Endodermal cell (in vitro differentiated cells): ENCODE results near the gene DLST. TPM values are rescaled to one million over a fixed set of nuclear protein-coding genes. Genes with fewer than 3 reads are reported as not detected.

ENCODE experiments used
- DNase-seq: peaks from one replicate; pipeline ENCODE4 v3.0.0-alpha.2; 2017
- H3K27ac ChIP-seq: 2 replicates; pipeline ENCODE4 v1.5.1; 2013; ENCODE audit warnings: mild to moderate bottlenecking, low read depth, low read length, moderate library complexity
- H3K27me3 ChIP-seq: 2 replicates; pipeline ENCODE4 v1.6.1; 2013; ENCODE audit warnings: mild to moderate bottlenecking, low read length, moderate library complexity; ENCODE audit not compliant: insufficient read depth, control insufficient read depth, poor library complexity, severe bottlenecking
- H3K36me3 ChIP-seq: 2 replicates; pipeline ENCODE4 v1.7.0; 2013; ENCODE audit warnings: mild to moderate bottlenecking, low read length, moderate library complexity; ENCODE audit not compliant: control insufficient read depth, insufficient read depth
- H3K4me1 ChIP-seq: one replicate; pipeline ENCODE4 v1.7.0; 2013; ENCODE audit warnings: low read length; ENCODE audit not compliant: control insufficient read depth, insufficient read depth
- H3K4me3 ChIP-seq: 2 replicates; pipeline ENCODE4 v1.5.1; 2013; ENCODE audit warnings: mild to moderate bottlenecking, low read length, moderate library complexity
- H3K9ac ChIP-seq: 2 replicates; pipeline ENCODE4 v1.6.1; 2013; ENCODE audit warnings: mild to moderate bottlenecking, low read length, moderate library complexity; ENCODE audit not compliant: poor library complexity, severe bottlenecking; ENCODE audit errors: extremely low read depth
- H3K9me3 ChIP-seq: 2 replicates; pipeline ENCODE4 v1.6.1; 2013; ENCODE audit warnings: mild to moderate bottlenecking, low read length, moderate library complexity; ENCODE audit not compliant: control insufficient read depth
- H3K27ac Mint-ChIP-seq: 2 replicates; pipeline ENCODE4 v1.8.0; 2020; ENCODE audit warnings: mixed read lengths
- H3K27me3 Mint-ChIP-seq: 2 replicates; pipeline ENCODE4 v1.8.0; 2021; ENCODE audit warnings: mild to moderate bottlenecking, mixed read lengths; ENCODE audit not compliant: insufficient read depth
- H3K36me3 Mint-ChIP-seq: 2 replicates; pipeline ENCODE4 v1.8.0; 2020; ENCODE audit warnings: low read depth, mixed read lengths
- H3K4me1 Mint-ChIP-seq: 2 replicates; pipeline ENCODE4 v1.8.0; 2020; ENCODE audit warnings: mixed read lengths
- H3K4me3 Mint-ChIP-seq: 2 replicates; pipeline ENCODE4 v1.8.0; 2020; ENCODE audit warnings: mild to moderate bottlenecking, moderate library complexity, mixed read lengths
- H3K9me3 Mint-ChIP-seq: 2 replicates; pipeline ENCODE4 v1.8.0; 2020; ENCODE audit warnings: mild to moderate bottlenecking, mixed read lengths
- CTCF ChIP-seq: fragments of 200-600 bp; sonication (generic); conservative IDR thresholded peaks from 2 replicates; pipeline ENCODE4 v1.5.0; 2021; ENCODE audit warnings: antibody characterized with exemption, mild to moderate bottlenecking
- WGBS, 2 experiments: methylation state at CpG; one replicate each; pipeline versions ENCODE4 v1.1.5 to v1.1.7; 2013; ENCODE audit warnings: missing lambda C conversion rate in 2 of 2, mixed read lengths in 1 of 2; ENCODE audit not compliant: insufficient coverage in 1 of 2, insufficient read length in 1 of 2; 5-methylcytosine and 5-hydroxymethylcytosine counted together
- total RNA-seq, 2 donors: library from RNA; stranded (reverse); fragmentation: NEBNext Ultra II Directional in 1 of 2; extraction: Animal tissue kit (Norgen Biotek cat#: 25700) in 1 of 2; gene quantifications; 2 replicates in 1 of 2; 3 replicates in 1 of 2; pipeline ENCODE4 v1.2.1, GENCODE V29; 2021

The DLST gene
- total RNA-seq, 2 donors from 2014 or later: 119 to 126 TPM

- Mint-ChIP-seq H3K9me3 (no peaks in the 10 kb centered on the region), H3K27ac (no peak overlapping the region), H3K4me3 (no peak overlapping the region), H3K36me3 (no peaks in the 10 kb centered on the region), H3K27me3 (peaks cover 14% of the 10 kb centered on the region), H3K4me1 (peaks cover 4% of the 10 kb centered on the region)
- Histone ChIP-seq H3K27ac (no peak overlapping the region), H3K36me3 (no peaks in the 10 kb centered on the region), H3K4me3 (no peak overlapping the region), H3K9me3 (no peaks in the 10 kb centered on the region), H3K27me3 (peaks cover 3% of the 10 kb centered on the region), H3K9ac (no peak overlapping the region), H3K4me1 (peaks cover 3% of the 10 kb centered on the region)
- 78 to 85% methylated on average over 3 to 10 of the region's 10 CpGs for WGBS, 2 experiments
- no peak for DNase-seq
- no peak for TF ChIP-seq CTCF
Observed at GRCh38 chr14:74859757-74860552, 21.8 kb upstream of the DLST start.

GRCh38 chr14:74860899-74861733, 20.6 kb upstream of the DLST start:
- Mint-ChIP-seq H3K36me3 (no peaks in the 10 kb centered on the region), H3K27ac (no peak overlapping the region), H3K9me3 (no peaks in the 10 kb centered on the region), H3K4me1 (no peaks in the 10 kb centered on the region), H3K4me3 (no peak overlapping the region), H3K27me3 (peaks cover 17% of the 10 kb centered on the region)
- no peaks in the 10 kb centered on the region for H3K4me1 ChIP-seq
- H3K4me3 ChIP-seq: no peak overlapping the region
- no peaks in the 10 kb centered on the region for H3K9me3 ChIP-seq
- H3K27ac ChIP-seq: no peak overlapping the region
- TF ChIP-seq CTCF: peak; percentile 92
- no peaks in the 10 kb centered on the region for H3K36me3 ChIP-seq
- 20 to 22% methylated on average over 5 to 7 of the region's 7 CpGs for WGBS, 2 experiments
- H3K27me3 ChIP-seq: peaks cover 6% of the 10 kb centered on the region
- DNase-seq: peak; percentile 98
- H3K9ac ChIP-seq: no peak overlapping the region

- H3K27me3 ChIP-seq: peaks cover 12% of the 10 kb centered on the region
- 90 to 94% methylated on average over 1 to 3 of the region's 3 CpGs for WGBS, 2 experiments
- no peak overlapping the region for H3K4me3 ChIP-seq
- no peak for TF ChIP-seq CTCF
- Mint-ChIP-seq H3K27ac (no peak overlapping the region), H3K4me3 (no peak overlapping the region), H3K4me1 (no peaks in the 10 kb centered on the region), H3K27me3 (peaks cover 23% of the 10 kb centered on the region), H3K9me3 (no peaks in the 10 kb centered on the region), H3K36me3 (no peaks in the 10 kb centered on the region)
- no peak for DNase-seq
- no peak overlapping the region for H3K27ac ChIP-seq
- H3K36me3 ChIP-seq: no peaks in the 10 kb centered on the region
- no peak overlapping the region for H3K9ac ChIP-seq
- no peaks in the 10 kb centered on the region for H3K4me1 ChIP-seq
- no peaks in the 10 kb centered on the region for H3K9me3 ChIP-seq
Observed at GRCh38 chr14:74861734-74862090, 20.0 kb upstream of the DLST start.
